Liver (tissue), 9 donors: Measurements from ENCODE around the gene IFITM5. TPM values are rescaled to one million over a fixed set of nuclear protein-coding genes. Genes with fewer than 3 reads are reported as not detected.
A peak's percentile ranks its signal among the peaks of the same experiment; 100 is the strongest.

ENCODE experiments used
- DNase-seq: peaks from one replicate; pipeline ENCODE4 v3.0.0-alpha.2; 2017; ENCODE audit warnings: low spot score
- H3K27ac ChIP-seq, 2 donors: one replicate each; pipeline ENCODE4 v1.7.0; 2013; ENCODE audit warnings: inconsistent platforms in 2 of 2, low read length in 2 of 2, control low read depth in 1 of 2, low read depth in 1 of 2, mild to moderate bottlenecking in 1 of 2
- H3K27me3 ChIP-seq, 4 donors: one replicate each; pipeline versions ENCODE4 v1.6.1 to v1.7.0; 2013; ENCODE audit warnings: low read length in 3 of 4, inconsistent platforms in 1 of 4, mild to moderate bottlenecking in 1 of 4, moderate library complexity in 1 of 4; ENCODE audit not compliant: control insufficient read depth in 4 of 4, insufficient read depth in 4 of 4
- H3K36me3 ChIP-seq, 4 donors: one replicate each; pipeline versions ENCODE4 v1.6.1 to v1.7.0; 2013; ENCODE audit warnings: low read length in 3 of 4, mild to moderate bottlenecking in 3 of 4, low read depth in 1 of 4, moderate library complexity in 1 of 4; ENCODE audit not compliant: control insufficient read depth in 4 of 4, insufficient read depth in 3 of 4
- H3K4me1 ChIP-seq, 4 donors: one replicate each; pipeline versions ENCODE4 v1.6.1 to v1.7.0; 2013; ENCODE audit warnings: low read length in 3 of 4, mild to moderate bottlenecking in 3 of 4, moderate library complexity in 1 of 4; ENCODE audit not compliant: control insufficient read depth in 4 of 4, insufficient read depth in 4 of 4
- H3K4me3 ChIP-seq, 3 donors: one replicate each; pipeline versions ENCODE4 v1.6.1 to v1.7.0; 2013; ENCODE audit warnings: low read length in 3 of 3, control low read depth in 1 of 3, low read depth in 1 of 3, mild to moderate bottlenecking in 1 of 3
- H3K9ac ChIP-seq, 2 donors: one replicate each; pipeline ENCODE4 v1.7.0; 2013; ENCODE audit warnings: low read length in 2 of 2, mild to moderate bottlenecking in 2 of 2, moderate library complexity in 2 of 2, control low read depth in 1 of 2, low read depth in 1 of 2
- H3K9me3 ChIP-seq, 4 donors: one replicate each; pipeline versions ENCODE4 v1.6.1 to v1.7.0; 2013; ENCODE audit warnings: low read length in 3 of 4; ENCODE audit not compliant: control insufficient read depth in 4 of 4
- EGR1 ChIP-seq, 2 donors: IDR thresholded peaks; 2 replicates each; pipeline ENCODE4 v1.6.1; 2016 to 2018; ENCODE audit warnings: antibody characterized with exemption in 2 of 2, low read depth in 2 of 2
- FOXA1 ChIP-seq: IDR thresholded peaks from 2 replicates; pipeline ENCODE4 v1.6.1; 2016; ENCODE audit warnings: antibody characterized with exemption
- FOXA2 ChIP-seq: IDR thresholded peaks from 2 replicates; pipeline ENCODE4 v1.6.1; 2016; ENCODE audit warnings: antibody characterized with exemption
- GABPA ChIP-seq, 2 donors: IDR thresholded peaks in 1 of 2; conservative IDR thresholded peaks in 1 of 2; 2 replicates each; pipeline ENCODE4 v1.6.1; 2016; ENCODE audit warnings: antibody characterized with exemption in 2 of 2, mild to moderate bottlenecking in 1 of 2, moderate library complexity in 1 of 2
- HNF4A ChIP-seq, 2 donors: conservative IDR thresholded peaks; 2 replicates each; pipeline ENCODE4 v1.6.1; 2016; ENCODE audit warnings: antibody characterized with exemption in 2 of 2, mild to moderate bottlenecking in 2 of 2
- HNF4G ChIP-seq: IDR thresholded peaks from 2 replicates; pipeline ENCODE4 v1.6.1; 2016; ENCODE audit warnings: antibody characterized with exemption
- JUND ChIP-seq, 2 donors: IDR thresholded peaks; 2 replicates each; pipeline ENCODE4 v1.6.1; 2016; ENCODE audit warnings: antibody characterized with exemption in 2 of 2
- RAD21 ChIP-seq, 2 donors: IDR thresholded peaks; 2 replicates each; pipeline ENCODE4 v1.6.1; 2016; ENCODE audit warnings: antibody characterized with exemption in 2 of 2, mild to moderate bottlenecking in 2 of 2
- RXRA ChIP-seq, 2 donors: IDR thresholded peaks; 2 replicates each; pipeline ENCODE4 v1.6.1; 2017 to 2018; ENCODE audit warnings: antibody characterized with exemption in 2 of 2, mild to moderate bottlenecking in 1 of 2
- SP1 ChIP-seq: IDR thresholded peaks from 2 replicates; pipeline ENCODE4 v1.6.1; 2018; ENCODE audit warnings: antibody characterized with exemption, mild to moderate bottlenecking
- TAF1 ChIP-seq: conservative IDR thresholded peaks from 2 replicates; pipeline ENCODE4 v1.6.1; 2016; ENCODE audit warnings: antibody characterized with exemption, mild to moderate bottlenecking
- YY1 ChIP-seq: IDR thresholded peaks from 2 replicates; pipeline ENCODE4 v1.6.1; 2016; ENCODE audit warnings: antibody characterized with exemption, mild to moderate bottlenecking
- WGBS: extraction: QIAGEN DNeasy Blood & Tissue Kit; methylation state at CpG from one replicate; pipeline ENCODE4 v1.1.7; 2013; 5-methylcytosine and 5-hydroxymethylcytosine counted together
- polyA plus RNA-seq, 2 donors: library from polyadenylated mRNA; stranded (reverse) in 1 of 2; unstranded in 1 of 2; fragments of 200-250 nt in 1 of 2; fragments of >200 nt in 1 of 2; fragmentation: Nextera tagmentation in 1 of 2; extraction: Ambion mirVana in 1 of 2; gene quantifications; one replicate each; pipeline versions ENCODE4 v1.2.1 to v1.2.3, GENCODE V29; 2013 to 2015
- total RNA-seq, 2 donors: library from RNA; depleted of rRNA; stranded (reverse); fragments of >200 nt; gene quantifications; one replicate each; pipeline ENCODE4 v1.2.3, GENCODE V29; 2014
- TF ChIP-seq, protein P1 (sequence below): IDR thresholded peaks from 2 replicates; pipeline ENCODE4 v1.6.1; 2016; ENCODE audit warnings: antibody characterized with exemption
- TF ChIP-seq, protein P2 (sequence below): IDR thresholded peaks from 2 replicates; pipeline ENCODE4 v1.6.1; 2016; ENCODE audit warnings: antibody characterized with exemption, mild to moderate bottlenecking
- TF ChIP-seq, protein P3 (sequence below): IDR thresholded peaks from 2 replicates; pipeline ENCODE4 v1.6.1; 2016; ENCODE audit warnings: antibody characterized with exemption
- TF ChIP-seq, protein P4 (sequence below): IDR thresholded peaks from 2 replicates; pipeline ENCODE4 v1.6.1; 2016; ENCODE audit warnings: antibody characterized with exemption
- TF ChIP-seq, protein P5 (sequence below): fragments of 150-350 bp; IDR thresholded peaks from 2 replicates; pipeline ENCODE4 v1.5.1; 2017; ENCODE audit warnings: improper control_type of control experiment, low read depth, low read length; ENCODE audit not compliant: missing input control
- donor health status: healthy.
- donor health status: healthy.
- donor health status: healthy.
- donor health status: healthy.
- donor health status: healthy.

IFITM5 gene
- total and polyA plus RNA-seq, 4 donors, result not detected

DNA sequence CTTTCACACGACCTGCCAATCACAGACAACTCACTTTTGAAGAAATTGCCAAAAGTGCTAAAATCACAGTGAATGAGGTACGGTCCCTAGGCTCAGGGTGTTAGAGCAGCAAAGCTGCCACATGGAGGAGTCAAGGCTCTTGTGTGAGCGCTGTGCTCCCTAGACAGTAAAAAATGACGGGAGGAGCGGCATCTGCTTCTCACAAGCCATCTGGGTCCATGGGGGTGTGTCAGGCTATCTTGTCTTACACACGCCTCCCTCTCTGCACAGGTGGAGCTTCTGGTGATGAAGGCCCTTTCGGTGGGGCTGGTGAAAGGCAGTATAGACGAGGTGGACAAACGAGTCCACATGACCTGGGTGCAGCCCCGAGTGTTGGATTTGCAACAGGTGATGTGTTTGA, 47.8 kb downstream of the IFITM5 start:
- H3K9ac ChIP-seq, result no peak overlapping the region
- no peaks in the 10 kb centered on the region for H3K4me1 ChIP-seq
- no peaks in the 10 kb centered on the region for H3K9me3 ChIP-seq
- no peaks in the 10 kb centered on the region for H3K27me3 ChIP-seq
- no peak overlapping the region for H3K4me3 ChIP-seq
- TF ChIP-seq YY1 (no peak), SP1 (no peak), JUND (IDR thresholded peaks at IDR 0.05) (no peak), GABPA (IDR thresholded peaks at IDR 0.05 in 1 of 2, conservative IDR thresholded peaks at IDR 0.05 in 1 of 2) (no peak), RXRA (IDR thresholded peaks at IDR 0.05) (no peak), FOXA1 (no peak), TAF1 (no peak), RAD21 (IDR thresholded peaks at IDR 0.05) (no peak)
- TF ChIP-seq, protein P1, sequence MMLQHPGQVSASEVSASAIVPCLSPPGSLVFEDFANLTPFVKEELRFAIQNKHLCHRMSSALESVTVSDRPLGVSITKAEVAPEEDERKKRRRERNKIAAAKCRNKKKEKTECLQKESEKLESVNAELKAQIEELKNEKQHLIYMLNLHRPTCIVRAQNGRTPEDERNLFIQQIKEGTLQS, result no peak
- TF ChIP-seq, protein P2, sequence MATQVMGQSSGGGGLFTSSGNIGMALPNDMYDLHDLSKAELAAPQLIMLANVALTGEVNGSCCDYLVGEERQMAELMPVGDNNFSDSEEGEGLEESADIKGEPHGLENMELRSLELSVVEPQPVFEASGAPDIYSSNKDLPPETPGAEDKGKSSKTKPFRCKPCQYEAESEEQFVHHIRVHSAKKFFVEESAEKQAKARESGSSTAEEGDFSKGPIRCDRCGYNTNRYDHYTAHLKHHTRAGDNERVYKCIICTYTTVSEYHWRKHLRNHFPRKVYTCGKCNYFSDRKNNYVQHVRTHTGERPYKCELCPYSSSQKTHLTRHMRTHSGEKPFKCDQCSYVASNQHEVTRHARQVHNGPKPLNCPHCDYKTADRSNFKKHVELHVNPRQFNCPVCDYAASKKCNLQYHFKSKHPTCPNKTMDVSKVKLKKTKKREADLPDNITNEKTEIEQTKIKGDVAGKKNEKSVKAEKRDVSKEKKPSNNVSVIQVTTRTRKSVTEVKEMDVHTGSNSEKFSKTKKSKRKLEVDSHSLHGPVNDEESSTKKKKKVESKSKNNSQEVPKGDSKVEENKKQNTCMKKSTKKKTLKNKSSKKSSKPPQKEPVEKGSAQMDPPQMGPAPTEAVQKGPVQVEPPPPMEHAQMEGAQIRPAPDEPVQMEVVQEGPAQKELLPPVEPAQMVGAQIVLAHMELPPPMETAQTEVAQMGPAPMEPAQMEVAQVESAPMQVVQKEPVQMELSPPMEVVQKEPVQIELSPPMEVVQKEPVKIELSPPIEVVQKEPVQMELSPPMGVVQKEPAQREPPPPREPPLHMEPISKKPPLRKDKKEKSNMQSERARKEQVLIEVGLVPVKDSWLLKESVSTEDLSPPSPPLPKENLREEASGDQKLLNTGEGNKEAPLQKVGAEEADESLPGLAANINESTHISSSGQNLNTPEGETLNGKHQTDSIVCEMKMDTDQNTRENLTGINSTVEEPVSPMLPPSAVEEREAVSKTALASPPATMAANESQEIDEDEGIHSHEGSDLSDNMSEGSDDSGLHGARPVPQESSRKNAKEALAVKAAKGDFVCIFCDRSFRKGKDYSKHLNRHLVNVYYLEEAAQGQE, result no peak
- TF ChIP-seq, protein P3, sequence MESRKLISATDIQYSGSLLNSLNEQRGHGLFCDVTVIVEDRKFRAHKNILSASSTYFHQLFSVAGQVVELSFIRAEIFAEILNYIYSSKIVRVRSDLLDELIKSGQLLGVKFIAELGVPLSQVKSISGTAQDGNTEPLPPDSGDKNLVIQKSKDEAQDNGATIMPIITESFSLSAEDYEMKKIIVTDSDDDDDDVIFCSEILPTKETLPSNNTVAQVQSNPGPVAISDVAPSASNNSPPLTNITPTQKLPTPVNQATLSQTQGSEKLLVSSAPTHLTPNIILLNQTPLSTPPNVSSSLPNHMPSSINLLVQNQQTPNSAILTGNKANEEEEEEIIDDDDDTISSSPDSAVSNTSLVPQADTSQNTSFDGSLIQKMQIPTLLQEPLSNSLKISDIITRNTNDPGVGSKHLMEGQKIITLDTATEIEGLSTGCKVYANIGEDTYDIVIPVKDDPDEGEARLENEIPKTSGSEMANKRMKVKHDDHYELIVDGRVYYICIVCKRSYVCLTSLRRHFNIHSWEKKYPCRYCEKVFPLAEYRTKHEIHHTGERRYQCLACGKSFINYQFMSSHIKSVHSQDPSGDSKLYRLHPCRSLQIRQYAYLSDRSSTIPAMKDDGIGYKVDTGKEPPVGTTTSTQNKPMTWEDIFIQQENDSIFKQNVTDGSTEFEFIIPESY, result no peak
- TF ChIP-seq, protein P4, sequence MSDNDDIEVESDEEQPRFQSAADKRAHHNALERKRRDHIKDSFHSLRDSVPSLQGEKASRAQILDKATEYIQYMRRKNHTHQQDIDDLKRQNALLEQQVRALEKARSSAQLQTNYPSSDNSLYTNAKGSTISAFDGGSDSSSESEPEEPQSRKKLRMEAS, result no peak
- 87% methylated on average over 10 of the region's 10 CpGs for WGBS
- no peak overlapping the region for H3K27ac ChIP-seq
- peaks cover 14 to 64% (median 30%) of the 10 kb centered on the region in 4 donors for H3K36me3 ChIP-seq
- no peak for DNase-seq

DNA sequence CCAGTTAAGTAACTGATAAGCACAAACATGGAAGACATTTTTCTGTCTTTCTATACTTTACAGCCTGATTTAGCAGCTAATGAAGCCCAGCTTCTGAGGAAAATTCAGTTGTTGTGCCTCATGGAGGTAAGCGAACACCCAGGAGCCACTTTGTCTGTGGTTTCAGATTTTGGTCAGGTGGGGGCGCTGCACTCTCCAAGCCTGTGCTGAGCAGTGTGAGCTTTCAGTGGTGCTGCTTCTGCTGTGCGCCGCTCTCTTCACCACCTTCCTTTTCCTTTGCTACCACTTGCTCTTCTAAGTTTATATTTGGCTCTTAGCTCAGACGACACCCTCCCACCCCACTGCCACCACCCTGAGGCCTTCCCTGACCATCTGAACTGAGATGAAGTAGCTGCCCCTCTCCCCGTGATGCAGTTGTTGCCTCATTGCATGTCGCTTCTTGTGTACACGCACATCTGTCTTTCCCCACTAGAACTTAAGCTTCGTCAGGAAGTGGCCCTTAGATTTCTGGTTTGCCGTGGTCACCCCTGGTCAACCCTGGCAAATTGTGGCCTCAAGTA, 48.5 kb downstream of the IFITM5 start:
- H3K36me3 ChIP-seq, result peaks cover 18 to 71% (median 33%) of the 10 kb centered on the region in 4 donors
- DNase-seq, result no peak
- no peaks in the 10 kb centered on the region for H3K4me1 ChIP-seq
- WGBS, result 84% methylated on average over 10 of the region's 10 CpGs
- TF ChIP-seq GABPA (IDR thresholded peaks at IDR 0.05 in 1 of 2, conservative IDR thresholded peaks at IDR 0.05 in 1 of 2), result no peak
- TF ChIP-seq, protein P1, result no peak
- no peak for TF ChIP-seq EGR1 (IDR thresholded peaks at IDR 0.05; ENCODE audit: low read depth in 2 of 2)
- TF ChIP-seq RAD21 (IDR thresholded peaks at IDR 0.05), result peak; percentile 74 to 81
- no peak for TF ChIP-seq FOXA2
- no peak for TF ChIP-seq HNF4G
- TF ChIP-seq HNF4A (conservative IDR thresholded peaks at IDR 0.05), result no peak
- TF ChIP-seq, protein P4, result no peak
- TF ChIP-seq SP1, result no peak
- TF ChIP-seq, protein P5, sequence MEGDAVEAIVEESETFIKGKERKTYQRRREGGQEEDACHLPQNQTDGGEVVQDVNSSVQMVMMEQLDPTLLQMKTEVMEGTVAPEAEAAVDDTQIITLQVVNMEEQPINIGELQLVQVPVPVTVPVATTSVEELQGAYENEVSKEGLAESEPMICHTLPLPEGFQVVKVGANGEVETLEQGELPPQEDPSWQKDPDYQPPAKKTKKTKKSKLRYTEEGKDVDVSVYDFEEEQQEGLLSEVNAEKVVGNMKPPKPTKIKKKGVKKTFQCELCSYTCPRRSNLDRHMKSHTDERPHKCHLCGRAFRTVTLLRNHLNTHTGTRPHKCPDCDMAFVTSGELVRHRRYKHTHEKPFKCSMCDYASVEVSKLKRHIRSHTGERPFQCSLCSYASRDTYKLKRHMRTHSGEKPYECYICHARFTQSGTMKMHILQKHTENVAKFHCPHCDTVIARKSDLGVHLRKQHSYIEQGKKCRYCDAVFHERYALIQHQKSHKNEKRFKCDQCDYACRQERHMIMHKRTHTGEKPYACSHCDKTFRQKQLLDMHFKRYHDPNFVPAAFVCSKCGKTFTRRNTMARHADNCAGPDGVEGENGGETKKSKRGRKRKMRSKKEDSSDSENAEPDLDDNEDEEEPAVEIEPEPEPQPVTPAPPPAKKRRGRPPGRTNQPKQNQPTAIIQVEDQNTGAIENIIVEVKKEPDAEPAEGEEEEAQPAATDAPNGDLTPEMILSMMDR, result peak; percentile 56
- H3K4me3 ChIP-seq, result no peak overlapping the region
- H3K9me3 ChIP-seq, result no peaks in the 10 kb centered on the region
- H3K27me3 ChIP-seq, result no peaks in the 10 kb centered on the region
- no peak overlapping the region for H3K27ac ChIP-seq
- H3K9ac ChIP-seq, result no peak overlapping the region
